Left lobe of liver (tissue), 2 donors: ENCODE data around the gene KLHL3. TPM values are rescaled to one million over a fixed set of nuclear protein-coding genes. Genes with fewer than 3 reads are reported as not detected.

Experiments
- ATAC-seq: fragments of 200-7000 bp; cut with Tn5 transposase; one replicate; pipeline ENCODE4 v1.9.1; 2020; ENCODE audit warnings: mild to moderate bottlenecking, moderate library complexity
- DNase-seq: peaks from one replicate; pipeline ENCODE4 v3.0.0-alpha.2; 2020; ENCODE audit warnings: low spot score
- total RNA-seq: library from RNA; stranded (reverse); gene quantifications from one replicate; pipeline ENCODE4 v1.2.1, GENCODE V29; 2021
- donor health status: DM: no; HTN: no; CAD: no; lungs with moderate emphysema.
- donor health status: DM: no; HTN: yes; CAD: no.

Gene KLHL3
- total RNA-seq, 1 donor from 2014 or later = 10.6 TPM

DNA sequence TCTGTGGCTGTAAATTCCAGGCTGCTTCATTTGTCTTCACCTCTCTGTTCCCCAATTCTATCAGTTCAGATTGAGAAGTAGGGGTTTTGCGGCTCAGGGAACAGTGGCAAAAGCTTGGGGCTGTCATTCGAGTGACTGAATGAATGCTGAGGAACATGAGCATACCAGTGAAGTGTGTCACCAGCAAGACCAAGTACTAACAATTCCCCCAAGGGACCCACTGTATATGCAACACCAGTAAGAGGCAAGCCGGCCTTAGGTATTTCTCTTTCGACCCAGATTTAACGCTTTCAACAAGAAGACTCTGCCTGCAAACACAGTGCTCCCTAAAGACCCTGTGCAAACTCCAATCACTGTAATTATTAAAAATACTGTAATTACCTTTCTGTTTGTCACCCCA lies 25.8 kb downstream of the KLHL3 start:
- no peak for DNase-seq
- ATAC-seq = no peak

- ATAC-seq = peak; percentile 32
- DNase-seq = no peak
Measured at GRCh38 chr5:137708796-137709559, 26.9 kb downstream of the KLHL3 start.

- DNase-seq = no peak
- ATAC-seq = no peak
Measured at GRCh38 chr5:137708062-137708461, 27.8 kb downstream of the KLHL3 start.

GRCh38 chr5:137706841-137707240 lies 29.0 kb downstream of the KLHL3 start:
- DNase-seq = no peak
- ATAC-seq = no peak

- DNase-seq (no peak), ATAC-seq (no peak)
Measured at GRCh38 chr5:137705106-137705505, 30.8 kb downstream of the KLHL3 start.

DNA sequence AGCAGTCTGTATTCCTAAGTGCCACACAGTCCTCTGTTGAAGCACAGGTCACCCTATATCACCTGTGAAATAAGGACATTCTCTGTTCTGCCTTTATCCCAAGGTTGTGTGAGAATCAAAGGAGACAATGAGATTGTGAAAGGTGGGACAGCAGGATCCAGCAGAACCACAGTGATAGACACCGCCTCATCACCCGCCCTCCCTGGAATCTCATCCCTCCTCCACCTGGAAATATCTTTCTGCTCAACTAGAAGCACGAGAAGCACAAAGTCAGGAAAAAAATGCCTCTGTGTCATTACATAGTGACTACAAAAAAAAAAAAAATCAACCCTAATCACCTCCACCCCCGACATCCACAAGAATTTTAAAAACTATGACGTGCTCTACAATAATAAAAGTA lies 32.3 kb downstream of the KLHL3 start:
- DNase-seq = no peak
- ATAC-seq = no peak

GRCh38 chr5:137700282-137700680 lies 35.6 kb downstream of the KLHL3 start:
- no peak for ATAC-seq
- no peak for DNase-seq

DNA sequence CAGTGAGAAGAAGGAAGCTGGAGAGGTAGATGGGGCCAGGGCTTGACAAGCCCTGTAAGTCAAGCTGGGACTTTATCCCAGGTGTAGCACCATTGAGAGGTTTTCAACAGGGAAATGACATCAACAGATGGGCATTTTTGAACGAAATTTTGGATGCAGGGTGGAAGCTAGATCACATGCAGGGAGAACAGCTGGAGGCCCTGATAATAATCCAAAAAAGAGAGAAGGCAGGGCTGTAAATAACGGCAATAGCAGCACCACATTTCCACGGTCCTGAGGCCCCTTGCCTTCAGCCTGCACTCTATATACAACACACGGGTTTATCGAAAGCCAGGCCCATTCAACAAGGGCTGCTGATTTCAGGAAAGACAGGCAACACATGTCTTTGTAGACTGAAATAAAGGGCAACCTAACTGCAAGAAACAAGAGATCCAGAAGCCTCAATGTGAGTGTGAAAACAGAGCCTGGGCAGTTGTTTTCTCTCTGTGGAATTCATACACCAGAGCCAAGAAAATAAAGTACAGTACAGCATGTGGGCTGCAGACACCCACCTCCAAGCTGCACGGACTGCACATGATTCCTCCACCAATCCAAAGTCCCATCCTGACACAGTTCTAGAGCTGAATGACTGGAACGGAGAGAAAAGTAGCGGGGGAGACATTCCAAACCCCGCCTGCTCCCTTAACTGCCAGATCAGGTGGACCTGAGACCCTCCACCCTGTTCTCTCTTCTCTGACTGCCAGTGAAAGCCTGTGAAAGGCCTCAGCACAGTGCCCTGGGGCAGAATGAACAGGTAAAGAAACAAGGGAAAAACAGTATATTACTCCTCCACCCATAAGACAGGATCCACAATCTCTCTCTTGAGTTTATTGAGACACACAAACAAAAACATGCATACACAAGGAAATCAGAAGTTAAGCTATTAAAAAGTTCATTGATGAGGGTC lies 36.3 kb downstream of the KLHL3 start:
- DNase-seq (no peak), ATAC-seq (no peak)

DNA sequence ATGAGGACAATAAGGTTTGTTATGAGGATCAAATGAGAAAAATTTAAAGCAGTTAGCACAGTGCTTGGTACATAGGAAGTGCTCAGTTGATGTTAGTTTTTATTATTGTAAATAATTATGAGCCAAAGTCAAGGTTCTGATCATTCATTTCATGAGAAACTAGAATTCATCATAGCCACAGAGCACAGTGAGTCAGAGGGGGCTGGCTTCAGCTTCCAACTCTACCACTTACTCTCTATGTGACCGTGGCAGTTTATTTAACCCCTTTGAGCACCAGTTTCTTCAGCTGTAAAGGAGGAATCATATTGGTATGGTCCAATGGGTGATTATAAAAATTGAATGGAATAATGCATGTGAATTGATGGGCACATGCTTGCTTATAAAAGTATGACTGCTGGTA lies 39.4 kb downstream of the KLHL3 start:
- no peak for ATAC-seq
- no peak for DNase-seq

GRCh38 chr5:137695651-137696428 lies 40.0 kb downstream of the KLHL3 start:
- no peak for DNase-seq
- ATAC-seq = no peak

DNA sequence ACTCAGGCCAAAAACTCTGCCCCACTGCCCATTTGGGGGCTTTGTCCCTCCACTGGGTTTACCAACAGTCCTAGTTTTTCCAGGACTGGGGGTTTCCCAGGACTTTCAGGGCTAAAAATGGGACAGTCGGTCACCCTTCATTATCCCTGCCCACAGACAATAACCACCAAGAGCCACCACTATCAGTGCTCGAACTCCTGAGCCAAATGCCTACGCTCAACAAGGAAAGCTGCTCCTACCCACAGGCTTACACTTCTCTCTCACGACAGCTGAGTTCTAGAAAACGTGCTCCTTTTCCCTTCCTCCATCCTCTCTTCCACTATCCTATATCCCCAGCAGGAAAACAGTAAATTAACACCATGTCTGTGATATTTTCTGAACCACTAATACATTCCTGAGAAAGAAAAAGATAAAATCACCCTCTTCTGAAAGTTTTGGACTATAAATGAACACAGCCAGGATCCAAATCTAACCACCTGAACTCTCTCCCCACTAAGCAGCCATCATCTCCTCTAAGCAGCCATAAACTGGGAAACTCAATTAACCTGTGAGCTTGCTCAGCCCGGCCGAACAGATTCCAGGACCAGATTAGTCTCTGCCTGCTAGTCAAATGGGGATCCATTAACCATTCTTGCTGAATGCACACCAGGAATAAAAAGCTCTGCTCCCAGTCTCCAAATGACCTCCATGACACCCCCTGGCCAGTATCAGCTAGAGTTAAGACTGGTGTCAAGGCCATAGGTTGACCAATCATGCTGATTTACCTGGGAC lies 41.8 kb downstream of the KLHL3 start:
- DNase-seq = no peak
- ATAC-seq = no peak

- ATAC-seq = peak; percentile 97
- peak; percentile 56 for DNase-seq
Measured at GRCh38 chr5:137693307-137693950, 42.5 kb downstream of the KLHL3 start.

DNA sequence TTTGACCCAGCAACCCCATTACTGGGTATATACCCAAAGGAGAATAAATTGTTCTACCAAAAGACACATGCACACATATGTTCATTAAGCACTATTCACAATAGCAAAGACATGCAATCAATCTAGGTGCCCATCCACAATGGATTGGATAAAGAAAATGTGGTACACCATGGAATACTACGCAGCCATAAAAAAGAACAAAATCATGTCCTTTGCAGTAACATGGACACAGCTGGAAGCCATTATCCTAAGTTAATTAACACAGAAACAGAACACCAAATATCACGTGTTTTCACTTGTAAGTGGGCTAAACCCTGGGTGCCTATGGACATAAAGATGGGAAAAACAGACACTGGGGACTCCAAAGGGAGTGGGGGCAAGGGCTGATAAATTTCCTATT lies 46.6 kb downstream of the KLHL3 start:
- no peak for ATAC-seq
- no peak for DNase-seq

DNA sequence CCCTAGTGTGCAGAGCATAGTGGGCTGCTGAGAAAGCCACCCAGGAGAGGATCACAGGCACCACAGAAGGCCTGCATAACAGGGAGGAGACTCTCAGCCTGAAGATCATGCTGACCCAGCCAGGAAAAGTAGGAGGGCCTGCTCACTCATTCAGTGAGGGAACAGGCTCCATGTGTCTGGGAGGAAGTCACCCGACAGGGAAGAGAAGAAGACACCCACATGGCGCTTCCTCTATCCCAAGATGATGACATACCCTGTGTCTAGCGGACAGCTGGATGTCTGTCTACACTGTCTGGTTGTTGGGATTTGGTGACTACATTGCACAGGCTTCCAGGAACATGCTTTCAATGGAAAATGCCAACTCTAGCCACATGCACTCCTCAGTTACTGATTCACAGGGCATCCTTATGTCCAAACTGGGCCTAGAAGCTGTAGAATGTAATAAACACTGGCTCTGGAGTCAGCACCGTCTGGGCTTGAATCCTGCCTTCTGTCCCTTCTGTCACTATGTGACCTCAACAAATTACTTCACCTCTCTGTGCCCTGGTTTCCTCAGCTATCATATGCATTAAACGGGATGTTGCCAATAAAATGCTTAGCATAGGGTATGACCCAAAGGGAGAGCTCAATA lies 47.6 kb downstream of the KLHL3 start:
- DNase-seq (no peak), ATAC-seq (no peak)

DNA sequence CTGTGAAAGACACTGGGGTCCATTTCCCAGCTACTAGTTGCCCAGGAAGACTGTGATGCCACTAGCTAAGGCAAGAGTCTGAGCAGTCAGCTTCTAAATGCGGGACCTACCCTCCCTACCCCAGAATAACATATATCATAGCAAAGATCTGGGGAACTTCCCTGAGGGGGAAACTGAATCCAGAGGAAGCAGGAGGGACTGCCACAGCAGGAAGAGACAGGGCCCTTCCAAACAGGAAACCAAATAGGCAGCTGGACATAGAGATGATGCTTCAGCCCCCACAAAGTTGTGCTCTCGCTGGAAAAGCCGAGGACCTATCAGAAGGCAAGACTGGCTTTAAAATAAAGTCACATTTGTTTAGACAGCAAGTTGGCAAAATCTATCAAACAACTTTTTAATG lies 51.1 kb downstream of the KLHL3 start:
- DNase-seq = no peak
- ATAC-seq = no peak

DNA sequence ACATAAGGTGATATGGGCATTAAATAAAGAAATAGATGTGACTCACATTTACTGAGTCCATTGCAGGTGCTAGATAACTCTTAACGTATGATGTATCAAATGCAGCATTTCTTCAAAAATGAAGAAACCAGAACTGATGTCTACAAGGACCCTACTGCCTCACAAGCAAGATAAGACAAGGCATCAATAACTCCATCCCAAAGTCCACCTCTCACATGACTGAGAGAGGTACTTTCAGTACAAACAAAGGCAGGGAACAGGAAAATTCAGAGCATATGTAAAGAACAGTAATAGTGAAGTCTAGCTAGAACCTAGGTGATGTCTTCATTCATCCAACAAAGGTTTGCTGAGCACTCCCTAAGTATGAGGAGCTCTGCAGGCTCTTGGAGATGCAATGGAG lies 54.7 kb downstream of the KLHL3 start:
- ATAC-seq = no peak

DNA sequence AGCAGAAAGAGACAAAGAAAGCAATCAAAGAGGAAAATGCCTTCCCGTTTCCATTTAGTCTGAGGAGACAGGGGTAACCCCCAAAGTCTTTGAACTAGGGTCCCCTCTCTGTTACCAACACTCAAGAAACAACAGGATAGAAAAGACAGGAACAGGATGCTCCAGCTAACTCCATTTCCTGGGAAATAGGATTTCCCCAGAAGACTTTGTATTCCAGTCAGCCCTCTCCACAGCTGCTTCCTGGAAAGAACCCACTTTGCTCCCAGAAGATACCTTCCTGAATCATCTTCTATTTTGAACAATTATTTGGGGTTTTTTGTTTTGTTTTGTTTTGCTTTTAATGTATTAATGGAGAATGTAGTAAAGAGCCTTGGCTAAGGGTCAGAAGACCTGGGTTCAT lies 56.0 kb downstream of the KLHL3 start:
- DNase-seq = no peak
- no peak for ATAC-seq

More for the DNA sequence above, 54.7 kb downstream of the KLHL3 start:
- DNase-seq = no peak

- DNase-seq = no peak
- no peak for ATAC-seq
Measured at GRCh38 chr5:137679195-137679594, 56.7 kb downstream of the KLHL3 start.

- no peak for ATAC-seq
- DNase-seq = no peak
Measured at GRCh38 chr5:137672881-137673280, 63.0 kb downstream of the KLHL3 start.

- DNase-seq = peak; percentile 70
- peak; percentile 89 for ATAC-seq
Measured at GRCh38 chr5:137672001-137672400, 63.9 kb downstream of the KLHL3 start.
